ENCODE data around the gene MRPL16. TPM values are rescaled to one million over a fixed set of nuclear protein-coding genes. Genes with fewer than 3 reads are reported as not detected.

MRPL16 gene
- total RNA-seq, 1 experiment from 2014 or later: 78.9 TPM

DNA sequence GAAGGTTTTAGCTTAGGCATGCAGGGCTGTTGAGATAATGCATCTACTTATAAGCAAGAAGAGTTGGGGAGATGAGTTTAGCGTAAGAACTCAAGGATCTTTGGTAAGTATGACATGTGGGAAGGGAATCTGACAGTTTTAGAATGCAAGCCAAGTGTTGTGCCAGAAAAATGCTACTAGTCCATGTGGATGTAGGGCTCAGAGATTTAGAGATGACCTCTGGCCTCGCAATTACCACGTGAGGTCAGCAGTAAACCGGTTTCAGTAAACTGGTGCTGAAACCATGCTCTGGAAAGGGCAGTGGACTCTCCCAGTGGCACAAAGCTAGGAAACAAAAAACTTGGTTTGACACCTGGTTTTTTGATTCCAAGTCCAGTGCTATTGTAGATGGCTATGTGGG, 18.9 kb downstream of the MRPL16 start (continued):
- TF ChIP-seq GRHL2 (CRISPR knock-in tag; IDR thresholded peaks at IDR 0.05; ENCODE audit: insufficient replicate concordance, severe bottlenecking): no peak
- TF ChIP-seq, protein P1, sequence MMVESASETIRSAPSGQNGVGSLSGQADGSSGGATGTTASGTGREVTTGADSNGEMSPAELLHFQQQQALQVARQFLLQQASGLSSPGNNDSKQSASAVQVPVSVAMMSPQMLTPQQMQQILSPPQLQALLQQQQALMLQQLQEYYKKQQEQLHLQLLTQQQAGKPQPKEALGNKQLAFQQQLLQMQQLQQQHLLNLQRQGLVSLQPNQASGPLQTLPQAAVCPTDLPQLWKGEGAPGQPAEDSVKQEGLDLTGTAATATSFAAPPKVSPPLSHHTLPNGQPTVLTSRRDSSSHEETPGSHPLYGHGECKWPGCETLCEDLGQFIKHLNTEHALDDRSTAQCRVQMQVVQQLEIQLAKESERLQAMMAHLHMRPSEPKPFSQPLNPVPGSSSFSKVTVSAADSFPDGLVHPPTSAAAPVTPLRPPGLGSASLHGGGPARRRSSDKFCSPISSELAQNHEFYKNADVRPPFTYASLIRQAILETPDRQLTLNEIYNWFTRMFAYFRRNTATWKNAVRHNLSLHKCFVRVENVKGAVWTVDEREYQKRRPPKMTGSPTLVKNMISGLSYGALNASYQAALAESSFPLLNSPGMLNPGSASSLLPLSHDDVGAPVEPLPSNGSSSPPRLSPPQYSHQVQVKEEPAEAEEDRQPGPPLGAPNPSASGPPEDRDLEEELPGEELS (CRISPR knock-in tag; IDR thresholded peaks at IDR 0.05): no peak
- TF ChIP-seq RELA (CRISPR knock-in tag; IDR thresholded peaks at IDR 0.05; ENCODE audit: borderline replicate concordance): no peak
- TF ChIP-seq, protein P2, sequence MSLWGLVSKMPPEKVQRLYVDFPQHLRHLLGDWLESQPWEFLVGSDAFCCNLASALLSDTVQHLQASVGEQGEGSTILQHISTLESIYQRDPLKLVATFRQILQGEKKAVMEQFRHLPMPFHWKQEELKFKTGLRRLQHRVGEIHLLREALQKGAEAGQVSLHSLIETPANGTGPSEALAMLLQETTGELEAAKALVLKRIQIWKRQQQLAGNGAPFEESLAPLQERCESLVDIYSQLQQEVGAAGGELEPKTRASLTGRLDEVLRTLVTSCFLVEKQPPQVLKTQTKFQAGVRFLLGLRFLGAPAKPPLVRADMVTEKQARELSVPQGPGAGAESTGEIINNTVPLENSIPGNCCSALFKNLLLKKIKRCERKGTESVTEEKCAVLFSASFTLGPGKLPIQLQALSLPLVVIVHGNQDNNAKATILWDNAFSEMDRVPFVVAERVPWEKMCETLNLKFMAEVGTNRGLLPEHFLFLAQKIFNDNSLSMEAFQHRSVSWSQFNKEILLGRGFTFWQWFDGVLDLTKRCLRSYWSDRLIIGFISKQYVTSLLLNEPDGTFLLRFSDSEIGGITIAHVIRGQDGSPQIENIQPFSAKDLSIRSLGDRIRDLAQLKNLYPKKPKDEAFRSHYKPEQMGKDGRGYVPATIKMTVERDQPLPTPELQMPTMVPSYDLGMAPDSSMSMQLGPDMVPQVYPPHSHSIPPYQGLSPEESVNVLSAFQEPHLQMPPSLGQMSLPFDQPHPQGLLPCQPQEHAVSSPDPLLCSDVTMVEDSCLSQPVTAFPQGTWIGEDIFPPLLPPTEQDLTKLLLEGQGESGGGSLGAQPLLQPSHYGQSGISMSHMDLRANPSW (CRISPR knock-in tag; conservative IDR thresholded peaks at IDR 0.05; ENCODE audit: low read depth): no peak
- TF ChIP-seq, protein P3, sequence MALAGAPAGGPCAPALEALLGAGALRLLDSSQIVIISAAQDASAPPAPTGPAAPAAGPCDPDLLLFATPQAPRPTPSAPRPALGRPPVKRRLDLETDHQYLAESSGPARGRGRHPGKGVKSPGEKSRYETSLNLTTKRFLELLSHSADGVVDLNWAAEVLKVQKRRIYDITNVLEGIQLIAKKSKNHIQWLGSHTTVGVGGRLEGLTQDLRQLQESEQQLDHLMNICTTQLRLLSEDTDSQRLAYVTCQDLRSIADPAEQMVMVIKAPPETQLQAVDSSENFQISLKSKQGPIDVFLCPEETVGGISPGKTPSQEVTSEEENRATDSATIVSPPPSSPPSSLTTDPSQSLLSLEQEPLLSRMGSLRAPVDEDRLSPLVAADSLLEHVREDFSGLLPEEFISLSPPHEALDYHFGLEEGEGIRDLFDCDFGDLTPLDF (CRISPR knock-in tag; IDR thresholded peaks at IDR 0.05): no peak
- TF ChIP-seq NFATC4 (CRISPR knock-in tag; IDR thresholded peaks at IDR 0.05): no peak
- no peak for TF ChIP-seq MYBL2 (CRISPR knock-in tag; IDR thresholded peaks at IDR 0.05)
- no peak for TF ChIP-seq NFE2L1 (CRISPR knock-in tag; IDR thresholded peaks at IDR 0.05)
- no peak for TF ChIP-seq TCF7 (CRISPR knock-in tag; IDR thresholded peaks at IDR 0.05; ENCODE audit: low read depth)

DNA sequence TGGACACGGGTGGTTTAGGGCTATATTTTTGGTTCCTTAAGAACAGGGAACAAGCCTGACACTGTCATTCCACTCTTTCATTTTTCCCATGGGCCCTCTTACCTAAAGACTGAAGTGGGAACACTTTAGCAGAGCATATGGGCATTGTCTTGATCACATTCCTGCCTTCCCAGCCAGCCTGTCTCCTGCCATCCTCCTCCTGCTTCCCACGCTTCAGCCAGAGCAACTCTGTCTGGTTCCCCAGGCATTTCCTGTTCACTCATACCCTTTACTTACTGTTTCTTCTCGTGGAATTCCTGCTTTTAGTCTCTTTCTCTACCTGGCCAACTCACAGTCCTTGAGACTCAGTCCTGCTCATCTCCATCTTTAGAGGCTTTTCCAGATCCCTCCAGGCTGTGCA, 22.8 kb downstream of the MRPL16 start:
- Mint-ChIP-seq H3K4me3 (no peak overlapping the region), H3K27ac (no peak overlapping the region), H3K27me3 (ENCODE audit: low read depth) (no peaks in the 10 kb centered on the region), H3K9me3 (peaks cover 13% of the 10 kb centered on the region), H3K36me3 (peaks cover 81% of the 10 kb centered on the region), H3K4me1 (no peaks in the 10 kb centered on the region)
- ChIA-PET CTCF (no interaction called here), POLR2A (no interaction called here)
- no peak for ATAC-seq
- DNase-seq (ENCODE audit: low spot score): no peak
- TF ChIP-seq, protein P4, sequence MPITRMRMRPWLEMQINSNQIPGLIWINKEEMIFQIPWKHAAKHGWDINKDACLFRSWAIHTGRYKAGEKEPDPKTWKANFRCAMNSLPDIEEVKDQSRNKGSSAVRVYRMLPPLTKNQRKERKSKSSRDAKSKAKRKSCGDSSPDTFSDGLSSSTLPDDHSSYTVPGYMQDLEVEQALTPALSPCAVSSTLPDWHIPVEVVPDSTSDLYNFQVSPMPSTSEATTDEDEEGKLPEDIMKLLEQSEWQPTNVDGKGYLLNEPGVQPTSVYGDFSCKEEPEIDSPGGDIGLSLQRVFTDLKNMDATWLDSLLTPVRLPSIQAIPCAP (CRISPR knock-in tag; IDR thresholded peaks at IDR 0.05): no peak
- no peak for TF ChIP-seq ZNF671 (CRISPR knock-in tag; IDR thresholded peaks at IDR 0.05)
- TF ChIP-seq ESRRA (CRISPR knock-in tag; IDR thresholded peaks at IDR 0.05; ENCODE audit: borderline replicate concordance): no peak
- TF ChIP-seq NFYB (CRISPR knock-in tag; conservative IDR thresholded peaks at IDR 0.05; ENCODE audit: low read depth): no peak
- no peak for TF ChIP-seq MXD4 (CRISPR knock-in tag; IDR thresholded peaks at IDR 0.05; ENCODE audit: borderline replicate concordance)
- TF ChIP-seq, protein P5, sequence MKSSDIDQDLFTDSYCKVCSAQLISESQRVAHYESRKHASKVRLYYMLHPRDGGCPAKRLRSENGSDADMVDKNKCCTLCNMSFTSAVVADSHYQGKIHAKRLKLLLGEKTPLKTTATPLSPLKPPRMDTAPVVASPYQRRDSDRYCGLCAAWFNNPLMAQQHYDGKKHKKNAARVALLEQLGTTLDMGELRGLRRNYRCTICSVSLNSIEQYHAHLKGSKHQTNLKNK (CRISPR knock-in tag; IDR thresholded peaks at IDR 0.05): no peak
- no peak for TF ChIP-seq ZBTB21 (CRISPR knock-in tag; IDR thresholded peaks at IDR 0.05; ENCODE audit: borderline replicate concordance)
- TF ChIP-seq, protein P6, sequence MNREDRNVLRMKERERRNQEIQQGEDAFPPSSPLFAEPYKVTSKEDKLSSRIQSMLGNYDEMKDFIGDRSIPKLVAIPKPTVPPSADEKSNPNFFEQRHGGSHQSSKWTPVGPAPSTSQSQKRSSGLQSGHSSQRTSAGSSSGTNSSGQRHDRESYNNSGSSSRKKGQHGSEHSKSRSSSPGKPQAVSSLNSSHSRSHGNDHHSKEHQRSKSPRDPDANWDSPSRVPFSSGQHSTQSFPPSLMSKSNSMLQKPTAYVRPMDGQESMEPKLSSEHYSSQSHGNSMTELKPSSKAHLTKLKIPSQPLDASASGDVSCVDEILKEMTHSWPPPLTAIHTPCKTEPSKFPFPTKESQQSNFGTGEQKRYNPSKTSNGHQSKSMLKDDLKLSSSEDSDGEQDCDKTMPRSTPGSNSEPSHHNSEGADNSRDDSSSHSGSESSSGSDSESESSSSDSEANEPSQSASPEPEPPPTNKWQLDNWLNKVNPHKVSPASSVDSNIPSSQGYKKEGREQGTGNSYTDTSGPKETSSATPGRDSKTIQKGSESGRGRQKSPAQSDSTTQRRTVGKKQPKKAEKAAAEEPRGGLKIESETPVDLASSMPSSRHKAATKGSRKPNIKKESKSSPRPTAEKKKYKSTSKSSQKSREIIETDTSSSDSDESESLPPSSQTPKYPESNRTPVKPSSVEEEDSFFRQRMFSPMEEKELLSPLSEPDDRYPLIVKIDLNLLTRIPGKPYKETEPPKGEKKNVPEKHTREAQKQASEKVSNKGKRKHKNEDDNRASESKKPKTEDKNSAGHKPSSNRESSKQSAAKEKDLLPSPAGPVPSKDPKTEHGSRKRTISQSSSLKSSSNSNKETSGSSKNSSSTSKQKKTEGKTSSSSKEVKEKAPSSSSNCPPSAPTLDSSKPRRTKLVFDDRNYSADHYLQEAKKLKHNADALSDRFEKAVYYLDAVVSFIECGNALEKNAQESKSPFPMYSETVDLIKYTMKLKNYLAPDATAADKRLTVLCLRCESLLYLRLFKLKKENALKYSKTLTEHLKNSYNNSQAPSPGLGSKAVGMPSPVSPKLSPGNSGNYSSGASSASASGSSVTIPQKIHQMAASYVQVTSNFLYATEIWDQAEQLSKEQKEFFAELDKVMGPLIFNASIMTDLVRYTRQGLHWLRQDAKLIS (CRISPR knock-in tag; IDR thresholded peaks at IDR 0.05; ENCODE audit: borderline replicate concordance): no peak
- TF ChIP-seq, protein P7, sequence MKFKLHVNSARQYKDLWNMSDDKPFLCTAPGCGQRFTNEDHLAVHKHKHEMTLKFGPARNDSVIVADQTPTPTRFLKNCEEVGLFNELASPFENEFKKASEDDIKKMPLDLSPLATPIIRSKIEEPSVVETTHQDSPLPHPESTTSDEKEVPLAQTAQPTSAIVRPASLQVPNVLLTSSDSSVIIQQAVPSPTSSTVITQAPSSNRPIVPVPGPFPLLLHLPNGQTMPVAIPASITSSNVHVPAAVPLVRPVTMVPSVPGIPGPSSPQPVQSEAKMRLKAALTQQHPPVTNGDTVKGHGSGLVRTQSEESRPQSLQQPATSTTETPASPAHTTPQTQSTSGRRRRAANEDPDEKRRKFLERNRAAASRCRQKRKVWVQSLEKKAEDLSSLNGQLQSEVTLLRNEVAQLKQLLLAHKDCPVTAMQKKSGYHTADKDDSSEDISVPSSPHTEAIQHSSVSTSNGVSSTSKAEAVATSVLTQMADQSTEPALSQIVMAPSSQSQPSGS (CRISPR knock-in tag; IDR thresholded peaks at IDR 0.05; ENCODE audit: borderline replicate concordance, low read depth): no peak
- no peak for TF ChIP-seq NR2C2 (CRISPR knock-in tag; IDR thresholded peaks at IDR 0.05)
- TF ChIP-seq ETV6 (CRISPR knock-in tag; IDR thresholded peaks at IDR 0.05): no peak
- TF ChIP-seq JUN (CRISPR knock-in tag; IDR thresholded peaks at IDR 0.05): no peak
- TF ChIP-seq ZNF232 (CRISPR knock-in tag; IDR thresholded peaks at IDR 0.05): no peak
- no peak for TF ChIP-seq ATF1 (CRISPR knock-in tag; IDR thresholded peaks at IDR 0.05)
